Hepatocyte (in vitro differentiated cells): Measurements from ENCODE around the gene ZNF398. TPM values are rescaled to one million over a fixed set of nuclear protein-coding genes. Genes with fewer than 3 reads are reported as not detected.

Experiments
- DNase-seq: peaks from one replicate; pipeline ENCODE4 v3.0.0-alpha.2; 2016; ENCODE audit warnings: low spot score
- H2AFZ ChIP-seq: fragments of 200-600 bp; sonication (generic); 2 replicates; pipeline ENCODE4 v1.6.0; 2016; ENCODE audit warnings: antibody characterized with exemption, mild to moderate bottlenecking
- H3K27ac ChIP-seq: fragments of 200-600 bp; sonication (generic); 2 replicates; pipeline ENCODE4 v1.5.1; 2016; ENCODE audit warnings: mild to moderate bottlenecking
- H3K27me3 ChIP-seq: fragments of 200-600 bp; sonication (generic); 2 replicates; pipeline ENCODE4 v1.6.1; 2016
- H3K36me3 ChIP-seq: fragments of 200-600 bp; sonication (generic); replicated peaks from 2 replicates; pipeline ENCODE4 v1.5.1; 2016; ENCODE audit warnings: low read depth; ENCODE audit not compliant: insufficient read depth
- H3K4me1 ChIP-seq: fragments of 200-600 bp; sonication (generic); 2 replicates; pipeline ENCODE4 v1.5.1; 2016; ENCODE audit warnings: mild to moderate bottlenecking, moderate library complexity; ENCODE audit not compliant: insufficient read depth
- H3K4me2 ChIP-seq: fragments of 200-600 bp; sonication (generic); 2 replicates; pipeline ENCODE4 v1.6.0; 2016
- H3K4me3 ChIP-seq: fragments of 200-600 bp; sonication (generic); 2 replicates; pipeline ENCODE4 v1.5.1; 2016; ENCODE audit warnings: mild to moderate bottlenecking
- H3K79me2 ChIP-seq: fragments of 200-600 bp; sonication (generic); 2 replicates; pipeline ENCODE4 v1.6.0; 2017; ENCODE audit warnings: mild to moderate bottlenecking
- H3K9me2 ChIP-seq: fragments of 200-600 bp; sonication (generic); replicated peaks from 2 replicates; pipeline ENCODE4 v1.6.0; 2017; ENCODE audit warnings: mild to moderate bottlenecking; ENCODE audit not compliant: insufficient read depth
- H3K9me3 ChIP-seq: fragments of 200-600 bp; sonication (generic); 2 replicates; pipeline ENCODE4 v1.5.1; 2016; ENCODE audit warnings: low read depth, mild to moderate bottlenecking
- H4K20me1 ChIP-seq: fragments of 200-600 bp; sonication (generic); 2 replicates; pipeline ENCODE4 v1.6.0; 2016; ENCODE audit warnings: mild to moderate bottlenecking; ENCODE audit not compliant: insufficient read depth, poor library complexity, severe bottlenecking
- EZH2 ChIP-seq: fragments of 200-600 bp; sonication (generic); IDR thresholded peaks from 2 replicates; pipeline ENCODE4 v1.6.1; 2016; ENCODE audit warnings: antibody characterized with exemption, mild to moderate bottlenecking, borderline replicate concordance
- EZH2phosphoT487 ChIP-seq: fragments of 200-600 bp; sonication (generic); IDR thresholded peaks from one replicate; pipeline ENCODE4 v1.6.1; 2018; ENCODE audit warnings: antibody characterized with exemption, mild to moderate bottlenecking, low read depth, moderate library complexity; ENCODE audit not compliant: unreplicated experiment, severe bottlenecking
- WGBS: methylation state at CpG from one replicate; pipeline ENCODE4 v1.1.6; 2016; ENCODE audit warnings: low lambda C conversion rate; ENCODE audit errors: missing lambda C conversion rate; 5-methylcytosine and 5-hydroxymethylcytosine counted together
- polyA plus RNA-seq: library from polyadenylated mRNA; unstranded; fragments of >200 nt; fragmentation: Nextera tagmentation; extraction: Ambion mirVana; gene quantifications from 2 replicates; pipeline ENCODE4 v1.2.1, GENCODE V29; 2016
- total RNA-seq: library from RNA; depleted of rRNA; stranded (reverse); fragments of >200 nt; gene quantifications from 2 replicates; pipeline ENCODE4 v1.2.3, GENCODE V29; 2014
- TF ChIP-seq, protein P1 (sequence below): fragments of 200-600 bp; sonication (generic); IDR thresholded peaks from 2 replicates; pipeline ENCODE4 v1.5.1; 2016; ENCODE audit warnings: antibody characterized with exemption, mild to moderate bottlenecking; ENCODE audit not compliant: poor library complexity

Gene ZNF398
- total and polyA plus RNA-seq, 2 experiments from 2014 or later, result 8.1 to 12.5 TPM

GRCh38 chr7:149180722-149181449, 33.6 kb downstream of the ZNF398 start:
- Histone ChIP-seq H3K4me1 (no peaks in the 10 kb centered on the region), H3K27me3 (no peaks in the 10 kb centered on the region), H3K9me3 (no peaks in the 10 kb centered on the region), H3K9me2 (no peaks in the 10 kb centered on the region), H3K4me3 (no peak overlapping the region), H3K27ac (no peak overlapping the region), H3K79me2 (no peaks in the 10 kb centered on the region), H3K4me2 (no peak overlapping the region), H2AFZ (no peak overlapping the region), H4K20me1 (no peaks in the 10 kb centered on the region), H3K36me3 (no peaks in the 10 kb centered on the region)
- TF ChIP-seq EZH2phosphoT487 (no peak), EZH2 (no peak)
- TF ChIP-seq, protein P1, sequence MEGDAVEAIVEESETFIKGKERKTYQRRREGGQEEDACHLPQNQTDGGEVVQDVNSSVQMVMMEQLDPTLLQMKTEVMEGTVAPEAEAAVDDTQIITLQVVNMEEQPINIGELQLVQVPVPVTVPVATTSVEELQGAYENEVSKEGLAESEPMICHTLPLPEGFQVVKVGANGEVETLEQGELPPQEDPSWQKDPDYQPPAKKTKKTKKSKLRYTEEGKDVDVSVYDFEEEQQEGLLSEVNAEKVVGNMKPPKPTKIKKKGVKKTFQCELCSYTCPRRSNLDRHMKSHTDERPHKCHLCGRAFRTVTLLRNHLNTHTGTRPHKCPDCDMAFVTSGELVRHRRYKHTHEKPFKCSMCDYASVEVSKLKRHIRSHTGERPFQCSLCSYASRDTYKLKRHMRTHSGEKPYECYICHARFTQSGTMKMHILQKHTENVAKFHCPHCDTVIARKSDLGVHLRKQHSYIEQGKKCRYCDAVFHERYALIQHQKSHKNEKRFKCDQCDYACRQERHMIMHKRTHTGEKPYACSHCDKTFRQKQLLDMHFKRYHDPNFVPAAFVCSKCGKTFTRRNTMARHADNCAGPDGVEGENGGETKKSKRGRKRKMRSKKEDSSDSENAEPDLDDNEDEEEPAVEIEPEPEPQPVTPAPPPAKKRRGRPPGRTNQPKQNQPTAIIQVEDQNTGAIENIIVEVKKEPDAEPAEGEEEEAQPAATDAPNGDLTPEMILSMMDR, result no peak
- DNase-seq, result no peak

- H3K9me2 ChIP-seq, result no peaks in the 10 kb centered on the region
- no peaks in the 10 kb centered on the region for H3K79me2 ChIP-seq
- H2AFZ ChIP-seq, result no peak overlapping the region
- H3K4me2 ChIP-seq, result no peak overlapping the region
- H3K27me3 ChIP-seq, result no peaks in the 10 kb centered on the region
- TF ChIP-seq, protein P1, result no peak
- H3K36me3 ChIP-seq, result no peaks in the 10 kb centered on the region
- no peaks in the 10 kb centered on the region for H4K20me1 ChIP-seq
- no peak overlapping the region for H3K27ac ChIP-seq
- no peaks in the 10 kb centered on the region for H3K9me3 ChIP-seq
- no peaks in the 10 kb centered on the region for H3K4me1 ChIP-seq
- DNase-seq, result no peak
- H3K4me3 ChIP-seq, result no peak overlapping the region
Measured at GRCh38 chr7:149181450-149181790, 34.2 kb downstream of the ZNF398 start.

DNA sequence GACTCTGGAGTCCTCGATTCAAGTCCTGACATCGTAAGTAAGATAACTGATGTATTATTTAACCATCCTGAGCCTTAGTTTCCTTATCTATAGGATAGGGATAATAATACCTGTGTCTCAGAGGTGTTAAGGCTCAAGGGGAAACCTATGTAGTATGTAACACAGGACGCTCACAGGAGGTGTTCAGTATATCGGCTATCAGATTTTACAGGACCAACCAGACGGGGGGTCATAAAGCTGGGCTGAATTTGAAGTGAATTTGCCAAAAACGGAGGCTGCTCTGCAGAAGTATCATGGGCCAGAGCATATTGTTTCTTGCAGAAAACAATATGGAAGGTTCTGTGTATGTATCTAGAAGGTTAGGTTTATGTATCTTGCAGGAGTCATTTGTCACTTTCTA, 37.0 kb downstream of the ZNF398 start:
- H3K9me2 ChIP-seq, result no peaks in the 10 kb centered on the region
- H3K27ac ChIP-seq, result no peak overlapping the region
- WGBS, result 87% methylated on average over 6 of the region's 6 CpGs
- H3K9me3 ChIP-seq, result no peaks in the 10 kb centered on the region
- H3K4me2 ChIP-seq, result no peak overlapping the region
- H3K4me3 ChIP-seq, result no peak overlapping the region
- no peak for DNase-seq
- no peak overlapping the region for H2AFZ ChIP-seq
- TF ChIP-seq EZH2 (no peak), EZH2phosphoT487 (no peak)
- TF ChIP-seq, protein P1, result no peak
- no peaks in the 10 kb centered on the region for H4K20me1 ChIP-seq
- no peaks in the 10 kb centered on the region for H3K27me3 ChIP-seq
- no peaks in the 10 kb centered on the region for H3K4me1 ChIP-seq
- H3K36me3 ChIP-seq, result no peaks in the 10 kb centered on the region
- H3K79me2 ChIP-seq, result no peaks in the 10 kb centered on the region

DNA sequence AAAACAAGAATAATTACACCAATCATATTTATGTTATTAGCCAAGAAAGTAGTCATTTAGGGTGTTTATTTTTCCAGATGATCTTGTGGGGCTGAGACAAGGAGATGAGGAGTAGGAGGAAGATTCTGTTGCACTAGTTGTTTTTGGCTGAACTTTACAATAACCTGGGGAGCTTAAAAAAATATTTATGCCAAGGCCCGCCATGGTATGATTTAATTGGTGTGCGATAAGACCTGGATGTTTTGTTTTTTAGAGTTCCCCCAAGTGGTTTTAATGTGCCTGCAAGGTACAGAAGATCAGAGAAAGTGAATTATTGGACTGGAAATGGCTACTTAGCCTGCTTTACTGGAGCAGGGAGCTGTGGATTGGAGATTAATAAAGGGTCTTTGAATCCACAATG, 41.0 kb downstream of the ZNF398 start:
- Histone ChIP-seq H3K9me2 (no peaks in the 10 kb centered on the region), H3K4me1 (no peaks in the 10 kb centered on the region), H4K20me1 (no peaks in the 10 kb centered on the region), H3K79me2 (no peaks in the 10 kb centered on the region), H2AFZ (no peak overlapping the region), H3K36me3 (no peaks in the 10 kb centered on the region), H3K9me3 (no peaks in the 10 kb centered on the region), H3K27ac (no peak overlapping the region), H3K4me2 (no peak overlapping the region), H3K4me3 (no peak overlapping the region), H3K27me3 (no peaks in the 10 kb centered on the region)
- no peak for DNase-seq
- WGBS, result 82% methylated on average over 2 of the region's 2 CpGs
- TF ChIP-seq EZH2phosphoT487 (no peak), EZH2 (no peak)
- TF ChIP-seq, protein P1, result no peak
